AG09319 (cell line): ENCODE measurements around the gene CACFD1.

Experiments used
- DNase-seq: peaks from one replicate; pipeline ENCODE4 v3.0.0-alpha.2; 2010; ENCODE audit warnings: low read depth; ENCODE audit errors: extremely low read depth
- TF ChIP-seq, protein P1 (sequence below): IDR thresholded peaks from 2 replicates; pipeline ENCODE4 v1.5.1; 2011; ENCODE audit warnings: low read depth, mild to moderate bottlenecking, inconsistent platforms, low read length, moderate library complexity

Gene CACFD1

DNA sequence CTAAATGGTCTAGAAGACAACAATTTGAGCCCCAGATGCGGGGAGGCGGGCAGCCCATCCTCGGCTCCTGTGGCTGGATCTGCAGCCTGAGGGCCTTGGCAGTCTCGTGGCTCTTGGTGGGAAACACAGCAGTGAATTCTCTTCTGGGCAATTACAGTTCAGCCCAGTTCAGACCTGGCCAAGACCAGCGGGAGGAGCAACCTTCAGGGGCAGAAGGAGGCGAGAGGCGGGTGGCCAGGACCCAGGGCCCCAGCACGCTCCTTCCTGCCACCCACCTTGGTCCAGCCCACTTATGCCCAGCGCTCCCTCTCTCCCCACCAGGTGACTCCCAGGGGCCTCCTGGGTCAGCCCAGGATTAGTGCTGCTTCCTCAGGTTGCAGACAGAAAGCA, 57.2 kb downstream of the CACFD1 start:
- DNase-seq, result no peak
- TF ChIP-seq, protein P1, sequence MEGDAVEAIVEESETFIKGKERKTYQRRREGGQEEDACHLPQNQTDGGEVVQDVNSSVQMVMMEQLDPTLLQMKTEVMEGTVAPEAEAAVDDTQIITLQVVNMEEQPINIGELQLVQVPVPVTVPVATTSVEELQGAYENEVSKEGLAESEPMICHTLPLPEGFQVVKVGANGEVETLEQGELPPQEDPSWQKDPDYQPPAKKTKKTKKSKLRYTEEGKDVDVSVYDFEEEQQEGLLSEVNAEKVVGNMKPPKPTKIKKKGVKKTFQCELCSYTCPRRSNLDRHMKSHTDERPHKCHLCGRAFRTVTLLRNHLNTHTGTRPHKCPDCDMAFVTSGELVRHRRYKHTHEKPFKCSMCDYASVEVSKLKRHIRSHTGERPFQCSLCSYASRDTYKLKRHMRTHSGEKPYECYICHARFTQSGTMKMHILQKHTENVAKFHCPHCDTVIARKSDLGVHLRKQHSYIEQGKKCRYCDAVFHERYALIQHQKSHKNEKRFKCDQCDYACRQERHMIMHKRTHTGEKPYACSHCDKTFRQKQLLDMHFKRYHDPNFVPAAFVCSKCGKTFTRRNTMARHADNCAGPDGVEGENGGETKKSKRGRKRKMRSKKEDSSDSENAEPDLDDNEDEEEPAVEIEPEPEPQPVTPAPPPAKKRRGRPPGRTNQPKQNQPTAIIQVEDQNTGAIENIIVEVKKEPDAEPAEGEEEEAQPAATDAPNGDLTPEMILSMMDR, result no peak

- no peak for DNase-seq
- TF ChIP-seq, protein P1, result no peak
Observed at GRCh38 chr9:133517711-133518110, 57.9 kb downstream of the CACFD1 start.

DNA sequence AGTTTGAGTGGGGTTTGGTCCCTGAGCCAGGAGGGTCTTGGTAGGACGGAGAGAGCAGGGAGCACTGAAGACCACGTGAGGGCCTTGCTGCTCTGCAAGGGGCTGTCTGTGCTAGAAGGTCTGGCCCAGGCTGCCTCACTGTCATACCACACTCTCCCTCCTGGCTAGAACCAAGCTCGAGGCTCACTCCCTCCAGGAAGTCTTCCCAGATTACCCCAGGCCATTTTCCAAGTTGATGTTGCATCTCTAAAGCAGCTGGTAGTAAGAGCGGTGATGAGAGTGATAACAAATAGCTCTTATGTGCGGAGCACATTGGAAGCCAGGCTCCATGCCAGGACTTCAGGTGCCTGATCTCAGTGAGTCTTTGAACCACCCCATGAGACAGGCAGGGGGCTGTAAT, 58.4 kb downstream of the CACFD1 start:
- TF ChIP-seq, protein P1, result no peak
- DNase-seq, result no peak

GRCh38 chr9:133518706-133519449, 59.1 kb downstream of the CACFD1 start:
- no peak for DNase-seq
- TF ChIP-seq, protein P1, result no peak

DNA sequence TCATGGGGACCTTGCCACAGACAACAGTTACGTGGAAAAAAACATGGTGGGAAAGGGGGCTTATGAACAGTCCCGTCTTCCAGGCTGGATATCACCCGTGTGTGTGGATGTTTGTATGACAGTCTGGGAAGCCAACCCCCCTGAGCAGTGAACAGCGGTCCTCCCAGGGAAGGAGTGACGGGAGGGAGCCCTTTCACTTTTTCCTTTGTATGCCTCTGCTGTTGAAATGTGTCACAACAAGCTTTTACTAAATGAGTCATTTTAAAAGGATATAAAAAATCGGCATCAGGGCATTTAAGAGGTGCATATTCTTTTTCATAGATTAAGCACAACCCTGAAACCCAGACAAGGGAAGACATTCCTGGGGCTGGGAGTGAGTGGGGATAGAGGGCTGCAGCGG, 59.9 kb downstream of the CACFD1 start:
- no peak for DNase-seq
- TF ChIP-seq, protein P1, result no peak

- no peak for DNase-seq
- TF ChIP-seq, protein P1, result no peak
Observed at GRCh38 chr9:133520121-133520835, 60.5 kb downstream of the CACFD1 start.
